Measurements from ENCODE around the gene ZNF845.
"Not testable (repeated sequence)": the region's sequence is repeated elsewhere in the genome, so short reads cannot be mapped to it uniquely, and the experiment has no call there.

ZNF845 gene

GRCh38 chr19:53381376-53381775, 47.8 kb downstream of the ZNF845 start:
- Histone ChIP-seq H3K36me3 (ENCODE audit: insufficient read depth, low read length) (peaks cover 50% of the 10 kb centered on the region), H3K4me1 (ENCODE audit: control insufficient read depth, insufficient read depth, low read length, unreplicated experiment) (no peaks in the 10 kb centered on the region), H3K27me3 (ENCODE audit: insufficient read depth, low read length) (no peaks in the 10 kb centered on the region), H3K27ac (ENCODE audit: low read depth, low read length) (no peak overlapping the region), H3K79me2 (ENCODE audit: control insufficient read depth, insufficient read depth, low read length, unreplicated experiment) (no peaks in the 10 kb centered on the region), H3K4me3 (ENCODE audit: low read depth, low read length) (no peak overlapping the region), H2AFZ (ENCODE audit: low read length, unreplicated experiment) (no peak overlapping the region)

- peaks cover 9% of the 10 kb centered on the region for H3K36me3 ChIP-seq (ENCODE audit: insufficient read depth, low read length)
- H3K27me3 ChIP-seq (ENCODE audit: insufficient read depth, low read length), result no peaks in the 10 kb centered on the region
- H3K4me3 ChIP-seq (ENCODE audit: low read depth, low read length), result no peak overlapping the region
- no peaks in the 10 kb centered on the region for H3K79me2 ChIP-seq (ENCODE audit: control insufficient read depth, insufficient read depth, low read length, unreplicated experiment)
- peaks cover 5% of the 10 kb centered on the region for H3K4me1 ChIP-seq (ENCODE audit: control insufficient read depth, insufficient read depth, low read length, unreplicated experiment)
- no peak overlapping the region for H2AFZ ChIP-seq (ENCODE audit: low read length, unreplicated experiment)
- no peak overlapping the region for H3K27ac ChIP-seq (ENCODE audit: low read depth, low read length)
These were observed 54.6 kb downstream of the ZNF845 start for GRCh38 chr19:53388168-53388567.

GRCh38 chr19:53388904-53389303, 55.4 kb downstream of the ZNF845 start:
- Histone ChIP-seq H3K79me2 (ENCODE audit: control insufficient read depth, insufficient read depth, low read length, unreplicated experiment) (no peaks in the 10 kb centered on the region), H3K4me1 (ENCODE audit: control insufficient read depth, insufficient read depth, low read length, unreplicated experiment) (peaks cover 5% of the 10 kb centered on the region), H3K27ac (ENCODE audit: low read depth, low read length) (no peak overlapping the region), H3K4me3 (ENCODE audit: low read depth, low read length) (no peak overlapping the region), H2AFZ (ENCODE audit: low read length, unreplicated experiment) (no peak overlapping the region), H3K27me3 (ENCODE audit: insufficient read depth, low read length) (no peaks in the 10 kb centered on the region), H3K36me3 (ENCODE audit: insufficient read depth, low read length) (peaks cover 9% of the 10 kb centered on the region)

- Histone ChIP-seq H3K36me3 (ENCODE audit: insufficient read depth, low read length) (peaks cover 9% of the 10 kb centered on the region), H3K27ac (ENCODE audit: low read depth, low read length) (no peak overlapping the region), H3K4me3 (ENCODE audit: low read depth, low read length) (no peak overlapping the region), H3K4me1 (ENCODE audit: control insufficient read depth, insufficient read depth, low read length, unreplicated experiment) (peaks cover 5% of the 10 kb centered on the region), H3K79me2 (ENCODE audit: control insufficient read depth, insufficient read depth, low read length, unreplicated experiment) (no peaks in the 10 kb centered on the region), H2AFZ (ENCODE audit: low read length, unreplicated experiment) (no peak overlapping the region), H3K27me3 (ENCODE audit: insufficient read depth, low read length) (no peaks in the 10 kb centered on the region)
These were observed 56.0 kb downstream of the ZNF845 start for GRCh38 chr19:53389571-53389970.

- Histone ChIP-seq H3K27me3 (ENCODE audit: insufficient read depth, low read length) (no peaks in the 10 kb centered on the region), H3K36me3 (ENCODE audit: insufficient read depth, low read length) (peaks cover 6% of the 10 kb centered on the region), H3K4me1 (ENCODE audit: control insufficient read depth, insufficient read depth, low read length, unreplicated experiment) (peaks cover 5% of the 10 kb centered on the region), H2AFZ (ENCODE audit: low read length, unreplicated experiment) (no peak overlapping the region), H3K79me2 (ENCODE audit: control insufficient read depth, insufficient read depth, low read length, unreplicated experiment) (no peaks in the 10 kb centered on the region), H3K4me3 (ENCODE audit: low read depth, low read length) (no peak overlapping the region), H3K27ac (ENCODE audit: low read depth, low read length) (no peak overlapping the region)
These were observed 56.4 kb downstream of the ZNF845 start for GRCh38 chr19:53389978-53390377.

DNA sequence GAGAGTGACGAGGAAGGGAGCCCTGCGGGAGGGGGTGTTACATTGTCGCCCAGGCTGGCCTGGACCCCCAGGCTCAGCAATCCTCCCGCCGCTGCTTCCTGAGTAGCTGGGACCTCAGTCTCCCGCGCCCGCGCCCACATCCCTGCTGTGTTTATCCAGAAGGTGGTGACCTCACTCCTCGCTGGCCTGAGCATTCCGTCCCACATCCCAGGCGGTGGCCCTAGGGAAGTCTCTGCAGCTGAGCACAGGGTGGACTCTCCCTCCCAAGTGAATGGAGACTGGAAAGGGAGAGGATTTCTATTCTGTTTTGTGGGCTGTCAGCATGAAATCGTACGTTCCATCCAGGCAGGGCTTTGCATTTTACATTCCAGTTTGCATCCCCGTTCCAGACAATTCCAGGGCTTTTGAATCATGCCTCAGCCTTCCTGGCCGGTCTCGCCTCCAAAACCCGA, 61.0 kb downstream of the ZNF845 start:
- peak overlapping the region; percentile 87 for H3K4me3 ChIP-seq (ENCODE audit: low read depth, low read length)
- H3K79me2 ChIP-seq (ENCODE audit: control insufficient read depth, insufficient read depth, low read length, unreplicated experiment), result peaks cover 13% of the 10 kb centered on the region
- H3K4me1 ChIP-seq (ENCODE audit: control insufficient read depth, insufficient read depth, low read length, unreplicated experiment), result no peaks in the 10 kb centered on the region
- no peaks in the 10 kb centered on the region for H3K36me3 ChIP-seq (ENCODE audit: insufficient read depth, low read length)
- no peaks in the 10 kb centered on the region for H3K27me3 ChIP-seq (ENCODE audit: insufficient read depth, low read length)
- peak overlapping the region; percentile 68 for H3K27ac ChIP-seq (ENCODE audit: low read depth, low read length)
- peak overlapping the region; percentile 85 for H2AFZ ChIP-seq (ENCODE audit: low read length, unreplicated experiment)

DNA sequence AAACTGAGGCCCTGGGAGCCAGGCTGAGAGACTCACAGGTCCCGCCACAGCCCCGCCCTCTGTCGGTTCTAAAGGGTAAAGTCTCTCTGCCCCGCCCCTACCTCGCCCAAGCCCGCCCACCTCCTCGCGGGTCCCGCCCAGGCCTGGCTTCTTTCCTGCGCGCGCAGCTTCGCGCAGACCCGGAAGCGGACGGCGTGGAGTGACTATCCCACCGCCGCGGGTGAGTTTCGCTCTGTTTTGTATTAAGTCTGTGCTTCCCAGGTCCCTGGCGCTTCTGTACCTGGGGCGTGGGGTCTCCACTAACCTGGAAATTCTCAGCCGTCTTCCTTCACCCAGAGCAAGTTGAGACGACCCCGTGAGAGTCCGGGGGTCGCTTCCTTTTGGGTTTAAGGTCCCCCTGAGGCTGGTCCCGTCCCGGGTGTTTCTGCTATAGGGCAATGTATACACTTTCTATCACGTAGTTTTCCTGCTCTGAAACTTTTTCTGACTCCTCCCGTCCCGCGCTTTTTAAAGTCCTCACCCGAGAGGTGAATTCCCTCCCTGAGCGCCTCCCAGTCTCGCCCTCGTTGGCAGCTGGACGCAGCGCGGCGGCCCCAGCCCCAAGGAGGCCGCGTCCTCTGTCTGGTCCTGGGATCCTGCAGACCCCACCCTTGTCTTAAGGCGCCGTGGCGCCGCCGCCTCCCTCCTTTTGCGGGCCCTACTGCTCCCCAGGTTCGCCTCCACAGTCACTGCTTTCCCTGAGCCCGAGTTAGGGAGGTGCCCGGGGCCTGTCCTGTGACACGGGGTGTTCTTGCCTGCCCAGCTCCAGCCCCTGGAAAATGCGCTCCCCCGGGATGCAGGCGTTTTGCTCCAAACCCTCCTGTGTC, 61.7 kb downstream of the ZNF845 start, which contains the start of gene ZNF765:
ZNF765 (plus strand) TSS at position 176 of the 866 bp plus-strand sequence. CDS start 2,867 bp downstream, outside the sequence.
- Histone ChIP-seq H3K4me1 (ENCODE audit: control insufficient read depth, insufficient read depth, low read length, unreplicated experiment) (no peaks in the 10 kb centered on the region), H2AFZ (ENCODE audit: low read length, unreplicated experiment) (peak within 1 kb of the TSS; percentile 85)

DNA sequence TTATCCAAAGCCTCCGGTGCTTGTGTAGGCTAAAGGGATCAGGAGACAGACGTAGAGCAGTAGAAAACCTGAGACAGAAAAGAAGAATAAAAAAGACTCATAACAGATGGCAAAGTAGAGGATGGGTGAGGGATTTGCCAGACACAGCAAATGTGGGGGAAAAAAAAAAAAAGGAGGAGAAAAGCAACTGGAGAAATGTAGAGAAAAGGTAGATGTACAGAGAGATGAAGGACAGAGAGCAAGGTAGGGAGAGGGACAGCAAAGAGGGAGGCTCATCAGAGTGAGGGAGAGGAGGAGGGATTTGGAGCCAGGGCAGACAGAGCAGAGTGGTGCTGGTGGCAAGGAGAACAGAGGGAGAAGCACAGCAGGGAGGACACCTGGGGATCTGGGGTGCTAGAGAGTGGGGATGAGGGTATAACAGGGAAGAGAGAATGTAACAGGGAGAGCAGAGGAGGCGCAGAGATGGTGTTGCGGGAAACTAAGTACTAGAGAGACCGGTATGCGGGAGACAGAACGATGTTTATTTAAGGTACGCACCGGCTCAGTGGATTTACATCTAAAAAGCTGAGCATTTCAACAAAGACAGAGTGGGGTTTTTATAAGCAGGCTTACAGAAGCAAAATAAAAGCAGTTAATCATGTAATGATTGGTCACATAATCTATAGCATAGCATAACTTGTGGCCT, 62.4 kb downstream of the ZNF845 start:
- not testable (repeated sequence) for H3K27me3 ChIP-seq (ENCODE audit: insufficient read depth, low read length); H2AFZ ChIP-seq (ENCODE audit: low read length, unreplicated experiment); H3K27ac ChIP-seq (ENCODE audit: low read depth, low read length)

More for the DNA sequence above, 61.7 kb downstream of the ZNF845 start, which contains the start of gene ZNF765:
- Histone ChIP-seq H3K27ac (ENCODE audit: low read depth, low read length) (peak within 1 kb of the TSS; percentile 68), H3K79me2 (ENCODE audit: control insufficient read depth, insufficient read depth, low read length, unreplicated experiment) (peaks cover 13% of the 10 kb centered on the region), H3K4me3 (ENCODE audit: low read depth, low read length) (peak within 1 kb of the TSS; percentile 87), H3K27me3 (ENCODE audit: insufficient read depth, low read length) (no peaks in the 10 kb centered on the region), H3K36me3 (ENCODE audit: insufficient read depth, low read length) (peaks cover 3% of the 10 kb centered on the region; the same call in 1 of the 2 replicates)

DNA sequence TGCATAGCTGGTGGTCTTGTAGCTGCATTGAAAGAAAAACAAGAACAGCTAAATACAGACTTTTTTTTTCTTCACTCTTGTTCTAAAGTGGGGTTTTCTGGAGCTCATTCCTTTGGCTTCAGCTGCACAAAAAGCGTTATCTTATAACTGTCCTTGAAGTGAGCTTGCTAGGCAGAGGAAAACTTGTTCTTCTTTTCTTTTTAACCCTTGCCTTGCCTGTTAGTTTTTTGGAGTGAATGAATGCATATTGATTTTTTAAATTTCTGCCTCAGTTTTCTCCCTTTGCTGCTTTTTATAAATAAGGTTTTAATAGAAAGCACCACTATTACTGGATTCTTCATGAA, 62.9 kb downstream of the ZNF845 start:
- H3K36me3 ChIP-seq (ENCODE audit: insufficient read depth, low read length), result peaks cover 4% of the 10 kb centered on the region; the same call in 1 of the 2 replicates
- no peak overlapping the region for H2AFZ ChIP-seq (ENCODE audit: low read length, unreplicated experiment)
- H3K79me2 ChIP-seq (ENCODE audit: control insufficient read depth, insufficient read depth, low read length, unreplicated experiment), result peaks cover 13% of the 10 kb centered on the region
- H3K4me1 ChIP-seq (ENCODE audit: control insufficient read depth, insufficient read depth, low read length, unreplicated experiment), result no peaks in the 10 kb centered on the region
- peak overlapping the region; percentile 87 for H3K4me3 ChIP-seq (ENCODE audit: low read depth, low read length)
- no peaks in the 10 kb centered on the region for H3K27me3 ChIP-seq (ENCODE audit: insufficient read depth, low read length)
- H3K27ac ChIP-seq (ENCODE audit: low read depth, low read length), result no peak overlapping the region

More for the DNA sequence above, 62.4 kb downstream of the ZNF845 start:
- H3K4me3 ChIP-seq (ENCODE audit: low read depth, low read length), result peak overlapping the region; percentile 87
- not testable (repeated sequence) for H3K4me1 ChIP-seq (ENCODE audit: control insufficient read depth, insufficient read depth, low read length, unreplicated experiment); H3K36me3 ChIP-seq (ENCODE audit: insufficient read depth, low read length)
- H3K79me2 ChIP-seq (ENCODE audit: control insufficient read depth, insufficient read depth, low read length, unreplicated experiment), result peaks cover 13% of the 10 kb centered on the region

DNA sequence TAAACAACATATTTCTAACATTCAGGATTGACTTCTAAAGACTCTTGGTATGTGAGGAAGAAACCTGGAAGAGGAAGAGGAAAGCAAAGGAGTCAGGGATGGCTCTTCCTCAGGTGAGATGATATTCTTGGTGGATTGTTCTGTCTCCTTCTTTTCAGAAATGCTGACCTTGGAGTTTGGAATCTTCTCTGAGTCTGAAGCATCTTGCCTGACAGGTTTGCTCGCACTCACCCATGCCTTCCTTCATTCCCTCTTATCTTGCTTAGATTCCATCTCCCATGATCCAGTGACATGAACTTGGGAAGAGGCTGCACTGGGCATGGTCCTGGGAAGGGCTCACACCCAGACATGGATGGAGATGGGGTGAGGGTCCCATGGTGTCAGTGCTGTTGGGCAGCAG, 64.4 kb downstream of the ZNF845 start:
- H3K27me3 ChIP-seq (ENCODE audit: insufficient read depth, low read length); H3K4me1 ChIP-seq (ENCODE audit: control insufficient read depth, insufficient read depth, low read length, unreplicated experiment); H3K27ac ChIP-seq (ENCODE audit: low read depth, low read length); H3K4me3 ChIP-seq (ENCODE audit: low read depth, low read length); H2AFZ ChIP-seq (ENCODE audit: low read length, unreplicated experiment): not testable (repeated sequence)
- Histone ChIP-seq H3K79me2 (ENCODE audit: control insufficient read depth, insufficient read depth, low read length, unreplicated experiment) (peaks cover 13% of the 10 kb centered on the region), H3K36me3 (ENCODE audit: insufficient read depth, low read length) (peaks cover 11% of the 10 kb centered on the region; the same call in 1 of the 2 replicates)
